Daoy (cell line): Measurements from ENCODE around the gene PGAP6. TPM values are rescaled to one million over a fixed set of nuclear protein-coding genes. Genes with fewer than 3 reads are reported as not detected.

Experiments
- DNase-seq: peaks from one replicate; pipeline ENCODE4 v3.0.0-alpha.2; 2015; ENCODE audit warnings: low read depth
- total RNA-seq: library from RNA; depleted of rRNA; stranded (reverse); fragments of >200 nt; shearing (Covaris generic); gene quantifications from 2 replicates; pipeline ENCODE4 v1.2.3, GENCODE V29; 2014; rRNA removed

Gene PGAP6
- total RNA-seq, 1 experiment from 2014 or later, result 22.1 TPM

- DNase-seq, result no peak
Measured at GRCh38 chr16:330741-331140, 51.0 kb downstream of the PGAP6 start.

- no peak for DNase-seq
Measured at GRCh38 chr16:325375-326145, 56.2 kb downstream of the PGAP6 start.

- no peak for DNase-seq
Measured at GRCh38 chr16:324451-325334, 57.1 kb downstream of the PGAP6 start.

GRCh38 chr16:324201-324450 lies 57.7 kb downstream of the PGAP6 start:
- DNase-seq, result no peak

- no peak for DNase-seq
Measured at GRCh38 chr16:322476-323143, 59.2 kb downstream of the PGAP6 start.

- no peak for DNase-seq
Measured at GRCh38 chr16:321532-321931, 60.2 kb downstream of the PGAP6 start.

Other genes with a start within 250 kb of the PGAP6 start
- gene NPRL3, start 243.3 kb downstream of the PGAP6 start, total RNA-seq, result 2.6 and 3.3 TPM in 2 replicates
- gene HBZ, start 229.3 kb downstream of the PGAP6 start, total RNA-seq, result not detected in 2 replicates
- gene HBM, start 216.0 kb downstream of the PGAP6 start, total RNA-seq, result not detected in 2 replicates
- gene HBA2, start 209.1 kb downstream of the PGAP6 start, total RNA-seq, result 3.5 TPM in 1 of 2 replicates, not detected in the other
- not detected in 2 replicates for gene HBA1, start 205.3 kb downstream of the PGAP6 start, total RNA-seq
- gene HBQ1, start 201.5 kb downstream of the PGAP6 start, total RNA-seq, result not detected in 2 replicates
- 35.5 and 42.3 TPM in 2 replicates for gene LUC7L, start 152.5 kb downstream of the PGAP6 start, total RNA-seq
- 25.8 and 29.1 TPM in 2 replicates for gene FAM234A, start 147.2 kb downstream of the PGAP6 start, total RNA-seq
- gene RGS11, start 106.0 kb downstream of the PGAP6 start, total RNA-seq, result 0.06 TPM in 1 of 2 replicates, not detected in the other
- gene ARHGDIG, start 101.4 kb downstream of the PGAP6 start, total RNA-seq, result not detected in 2 replicates
- 0.46 TPM in 1 of 2 replicates, not detected in the other for gene PDIA2, start 98.8 kb downstream of the PGAP6 start, total RNA-seq
- gene AXIN1, start 29.3 kb downstream of the PGAP6 start, total RNA-seq, result 18.1 and 19.3 TPM in 2 replicates
- 128 and 141 TPM in 2 replicates for gene MRPL28, start 11.4 kb downstream of the PGAP6 start, total RNA-seq
- gene NME4, start 15.2 kb upstream of the PGAP6 start, total RNA-seq, result 35.6 and 39.9 TPM in 2 replicates
- 1.3 and 4.2 TPM in 2 replicates for gene DECR2, start 19.9 kb upstream of the PGAP6 start, total RNA-seq
- 6.2 and 10.4 TPM in 2 replicates for gene RAB11FIP3, start 43.7 kb upstream of the PGAP6 start, total RNA-seq
- 23.3 and 23.4 TPM in 2 replicates for gene CAPN15, start 145.7 kb upstream of the PGAP6 start, total RNA-seq
- 0.23 TPM in 1 of 2 replicates, not detected in the other for gene PRR35, start 178.4 kb upstream of the PGAP6 start, total RNA-seq
- 0.17 TPM in 1 of 2 replicates, not detected in the other for gene NHLRC4, start 185.0 kb upstream of the PGAP6 start, total RNA-seq
- 15.9 and 16.3 TPM in 2 replicates for gene PIGQ, start 188.0 kb upstream of the PGAP6 start, total RNA-seq
- 7.6 and 20.6 TPM in 2 replicates for gene RAB40C, start 208.1 kb upstream of the PGAP6 start, total RNA-seq
- 0.09 TPM in 1 of 2 replicates, not detected in the other for gene WFIKKN1, start 249.0 kb upstream of the PGAP6 start, total RNA-seq